Measurements from ENCODE around the gene UBE2E1. TPM values are rescaled to one million over a fixed set of nuclear protein-coding genes. Genes with fewer than 3 reads are reported as not detected.

The UBE2E1 gene
- total RNA-seq, 2 donors from 2014 or later = 41.2 to 53.3 TPM

- H3K4me1 ChIP-seq (ENCODE audit: control insufficient read depth in 1 of 2, low read depth in 2 of 2) = peaks cover 3 to 6% of the 10 kb centered on the region in 2 donors
- ATAC-seq (ENCODE audit: insufficient number of reproducible peaks, low FRiP score, low read depth) (no peak), DNase-seq (ENCODE audit: low spot score) (no peak)
- no peak overlapping the region for H3K4me3 ChIP-seq
- H3K27ac ChIP-seq = no peak overlapping the region
- no peaks in the 10 kb centered on the region for H3K36me3 ChIP-seq
- H3K27me3 ChIP-seq (replicated peaks; ENCODE audit: insufficient read depth) = no peaks in the 10 kb centered on the region
- TF ChIP-seq CTCF (IDR thresholded peaks at IDR 0.05) = no peak
- H3K9me3 ChIP-seq = no peaks in the 10 kb centered on the region
These were observed 30.4 kb upstream of the UBE2E1 start for GRCh38 chr3:23775254-23775909.

GRCh38 chr3:23776352-23776891 lies 29.3 kb upstream of the UBE2E1 start:
- H3K27me3 ChIP-seq (replicated peaks; ENCODE audit: insufficient read depth) = no peaks in the 10 kb centered on the region
- H3K27ac ChIP-seq = no peak overlapping the region
- TF ChIP-seq CTCF (IDR thresholded peaks at IDR 0.05) = no peak
- ATAC-seq (ENCODE audit: insufficient number of reproducible peaks, low FRiP score, low read depth) = peak; percentile 50
- H3K36me3 ChIP-seq = no peaks in the 10 kb centered on the region
- DNase-seq (ENCODE audit: low spot score) = no peak
- H3K4me3 ChIP-seq = no peak overlapping the region
- H3K9me3 ChIP-seq = no peaks in the 10 kb centered on the region
- H3K4me1 ChIP-seq (ENCODE audit: control insufficient read depth in 1 of 2, low read depth in 2 of 2) = peaks cover 3 to 6% of the 10 kb centered on the region in 2 donors

DNA sequence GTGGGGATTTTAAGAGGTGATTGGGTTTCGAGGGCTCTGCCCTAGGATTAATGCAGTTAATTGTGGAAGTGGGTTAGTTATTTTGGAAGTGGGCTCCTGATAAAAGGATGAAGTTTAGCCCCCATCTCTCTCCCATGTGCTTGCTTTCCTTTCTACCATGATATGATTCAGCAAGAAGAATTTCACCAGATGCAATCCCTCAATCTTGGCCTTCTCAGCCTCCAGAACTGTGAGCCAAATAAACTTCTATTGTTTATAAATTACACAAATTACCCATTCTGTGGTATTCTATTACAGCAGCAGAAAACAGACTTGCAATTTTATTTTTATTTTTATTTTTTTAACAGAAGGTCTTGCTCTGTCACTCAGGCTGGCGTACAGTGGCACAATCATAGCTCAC lies 27.3 kb upstream of the UBE2E1 start:
- Histone ChIP-seq H3K27ac (no peak overlapping the region), H3K27me3 (replicated peaks; ENCODE audit: insufficient read depth) (no peaks in the 10 kb centered on the region), H3K4me3 (no peak overlapping the region), H3K4me1 (ENCODE audit: control insufficient read depth in 1 of 2, low read depth in 2 of 2) (peaks cover 3 to 6% of the 10 kb centered on the region in 2 donors), H3K36me3 (no peaks in the 10 kb centered on the region), H3K9me3 (no peaks in the 10 kb centered on the region)
- no peak for TF ChIP-seq CTCF (IDR thresholded peaks at IDR 0.05)
- DNase-seq (ENCODE audit: low spot score) (no peak), ATAC-seq (ENCODE audit: insufficient number of reproducible peaks, low FRiP score, low read depth) (no peak)

GRCh38 chr3:23779841-23780240 lies 25.9 kb upstream of the UBE2E1 start:
- no peak for DNase-seq (ENCODE audit: low spot score)
- no peaks in the 10 kb centered on the region for H3K27me3 ChIP-seq (replicated peaks; ENCODE audit: insufficient read depth)
- no peaks in the 10 kb centered on the region for H3K36me3 ChIP-seq
- peaks cover 3 to 6% of the 10 kb centered on the region in 2 donors for H3K4me1 ChIP-seq (ENCODE audit: control insufficient read depth in 1 of 2, low read depth in 2 of 2)
- TF ChIP-seq CTCF (IDR thresholded peaks at IDR 0.05) = no peak
- H3K4me3 ChIP-seq = no peak overlapping the region
- no peaks in the 10 kb centered on the region for H3K9me3 ChIP-seq
- H3K27ac ChIP-seq = no peak overlapping the region
- ATAC-seq (ENCODE audit: insufficient number of reproducible peaks, low FRiP score, low read depth) = no peak

DNA sequence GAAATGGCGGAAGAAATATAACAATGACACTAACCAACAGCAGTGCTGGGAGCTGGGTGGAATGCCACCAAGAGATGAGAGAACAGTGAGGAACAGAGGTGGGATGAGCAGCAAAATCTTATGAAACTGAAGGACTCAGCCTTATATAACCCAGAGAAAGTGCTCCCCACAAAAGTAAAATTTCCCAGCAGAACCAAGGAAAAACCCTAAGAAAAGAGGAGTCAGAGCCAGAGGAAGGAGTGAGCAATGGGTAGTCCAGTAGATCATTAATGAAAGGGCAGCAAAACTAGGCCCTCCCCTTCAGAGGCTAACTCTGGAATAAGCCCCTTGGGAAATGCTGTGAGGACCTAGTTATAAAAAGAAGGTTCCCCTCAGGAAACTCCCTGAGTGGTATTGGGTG lies 24.7 kb upstream of the UBE2E1 start:
- ATAC-seq (ENCODE audit: insufficient number of reproducible peaks, low FRiP score, low read depth) (no peak), DNase-seq (ENCODE audit: low spot score) (no peak)
- no peak for TF ChIP-seq CTCF (IDR thresholded peaks at IDR 0.05)
- Histone ChIP-seq H3K4me1 (ENCODE audit: control insufficient read depth in 1 of 2, low read depth in 2 of 2) (peaks cover 3 to 6% of the 10 kb centered on the region in 2 donors), H3K36me3 (no peaks in the 10 kb centered on the region), H3K27ac (no peak overlapping the region), H3K4me3 (no peak overlapping the region), H3K27me3 (replicated peaks; ENCODE audit: insufficient read depth) (no peaks in the 10 kb centered on the region), H3K9me3 (no peaks in the 10 kb centered on the region)
